CD4-positive, alpha-beta T cell treated with Interleukin-15 for 4 hours (primary cell): ENCODE results near the gene MLC1.

ENCODE experiments used
- DNase-seq: peaks from one replicate; pipeline ENCODE4 v3.0.0-alpha.2; 2020; ENCODE audit warnings: low spot score

Gene MLC1

DNA sequence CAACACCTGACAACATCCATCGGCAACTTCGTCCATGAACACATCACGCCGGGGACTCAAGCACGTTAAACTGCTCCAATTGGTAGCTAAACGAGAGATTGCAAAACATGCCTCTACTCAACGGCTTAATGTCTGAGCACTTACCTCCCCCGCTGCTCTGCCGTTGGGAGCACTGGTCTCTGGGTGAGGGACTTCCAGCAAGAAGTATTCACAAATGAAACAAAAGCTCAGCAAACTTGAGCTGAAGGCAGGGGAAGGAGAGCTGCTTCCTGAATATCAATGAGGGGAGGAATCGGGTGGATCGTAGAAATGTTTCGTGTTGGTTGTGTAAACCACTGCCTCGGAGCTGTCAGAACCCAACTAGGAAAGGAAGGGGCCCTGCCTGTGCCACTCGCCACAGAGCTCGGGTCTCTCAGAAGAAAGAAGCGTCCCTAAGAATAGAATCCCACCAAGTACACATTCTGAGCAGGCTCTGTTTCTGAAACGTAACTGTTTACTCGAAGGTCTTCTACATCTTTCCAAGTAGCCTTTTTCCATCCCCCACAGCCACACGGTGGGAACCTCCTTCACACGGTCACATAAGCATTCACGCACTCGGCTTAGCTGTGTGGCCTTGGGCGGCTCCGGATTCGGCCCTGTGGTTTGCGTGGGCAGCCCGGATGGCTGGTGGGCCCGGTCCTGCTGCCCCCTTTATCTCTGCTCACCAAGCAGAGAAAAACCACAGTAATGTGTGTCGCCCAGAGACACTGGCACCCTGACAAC lies at the start of gene MLC1:
TSS of gene MLC1 (minus strand) at position 216 of the 762 bp plus-strand sequence. CDS start 524 bp downstream, outside the sequence.
- DNase-seq: peak; percentile 6

DNA sequence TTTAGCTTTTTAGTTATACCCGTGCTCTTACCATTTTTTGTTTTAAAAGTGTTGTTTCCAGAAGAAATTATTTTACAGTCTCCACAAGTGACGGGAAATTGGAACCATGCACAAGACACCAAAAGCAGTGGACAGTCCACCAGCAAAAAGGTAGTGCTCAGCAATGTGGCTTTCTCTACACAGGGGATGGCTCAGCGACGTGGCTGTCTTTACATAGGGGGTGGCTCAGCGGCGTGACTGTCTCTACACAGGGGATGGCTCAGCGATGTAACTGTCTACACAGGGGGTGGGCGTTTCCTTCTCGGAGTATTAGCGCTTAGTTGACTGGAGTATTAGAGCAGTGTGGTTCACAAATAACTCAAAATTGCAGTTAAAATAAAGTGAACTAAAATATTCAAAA lies 49.3 kb upstream of the MLC1 start:
- no peak for DNase-seq

DNA sequence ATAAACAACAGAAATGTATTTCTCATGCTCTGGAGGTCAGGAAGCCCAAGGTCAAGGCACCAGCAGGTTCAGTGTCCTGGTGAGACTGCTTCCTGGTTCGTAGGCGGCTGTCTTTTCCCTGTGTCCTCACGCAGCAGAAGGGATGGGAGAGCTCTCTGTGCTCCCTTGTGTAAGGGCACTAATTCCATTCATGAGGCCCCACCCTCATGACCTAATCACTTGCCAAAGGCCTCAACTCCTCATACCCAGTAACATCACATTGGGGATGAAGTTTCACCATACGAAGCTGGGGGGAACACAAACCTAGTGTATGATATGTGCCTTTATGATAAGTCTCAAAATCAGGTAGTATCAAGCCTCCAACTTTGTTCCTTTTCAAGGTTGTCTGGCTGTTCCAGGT lies 46.7 kb upstream of the MLC1 start:
- no peak for DNase-seq

DNA sequence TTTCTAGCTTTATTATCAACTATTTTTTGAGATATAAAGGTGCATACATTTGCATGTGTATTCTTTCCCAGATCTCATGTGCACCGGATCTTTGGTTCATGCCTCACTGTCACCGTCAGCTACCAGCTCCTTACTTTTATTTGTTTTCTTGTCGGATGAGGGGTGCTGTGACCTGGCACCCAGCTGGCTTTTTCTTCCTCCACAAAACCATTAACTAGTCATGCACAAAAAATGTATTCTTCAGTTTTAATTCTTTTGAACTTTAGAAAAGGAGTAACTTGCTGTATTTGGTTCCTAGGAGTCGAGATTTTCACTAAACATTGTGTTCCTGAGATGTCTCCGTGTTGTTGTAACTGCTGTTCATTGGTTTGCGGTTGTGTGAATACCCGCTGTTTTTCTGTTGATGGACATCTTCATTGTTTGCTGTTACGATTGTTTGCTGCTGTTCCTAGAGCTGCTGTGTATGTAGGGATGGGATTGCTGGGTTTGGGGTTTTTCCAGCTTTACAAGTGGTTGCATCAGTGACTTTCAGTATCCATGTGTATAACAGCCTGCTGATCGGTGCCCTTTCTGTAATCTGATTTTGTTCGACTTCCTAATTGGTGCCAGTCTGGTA lies 44.0 kb upstream of the MLC1 start:
- no peak for DNase-seq

DNA sequence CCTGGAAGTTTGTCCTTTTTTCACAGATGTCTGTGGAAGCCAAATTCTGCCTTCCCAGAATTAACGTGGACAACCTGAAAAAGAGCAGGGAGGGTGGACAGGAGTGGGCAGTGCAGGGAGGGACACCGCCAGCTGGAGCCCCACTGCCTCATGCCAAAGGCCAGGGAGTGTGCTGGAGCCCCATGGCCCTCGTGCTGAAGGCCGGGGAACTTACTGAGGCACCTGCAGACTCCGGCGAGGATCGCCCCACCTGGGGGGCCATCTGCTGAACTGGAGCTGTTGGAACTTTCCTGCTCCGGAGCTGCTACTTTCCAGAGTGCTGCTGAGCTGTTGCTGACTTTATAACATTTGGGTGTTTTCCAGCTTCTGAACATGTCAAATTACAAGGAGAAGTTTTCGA lies 39.8 kb upstream of the MLC1 start:
- DNase-seq: no peak

DNA sequence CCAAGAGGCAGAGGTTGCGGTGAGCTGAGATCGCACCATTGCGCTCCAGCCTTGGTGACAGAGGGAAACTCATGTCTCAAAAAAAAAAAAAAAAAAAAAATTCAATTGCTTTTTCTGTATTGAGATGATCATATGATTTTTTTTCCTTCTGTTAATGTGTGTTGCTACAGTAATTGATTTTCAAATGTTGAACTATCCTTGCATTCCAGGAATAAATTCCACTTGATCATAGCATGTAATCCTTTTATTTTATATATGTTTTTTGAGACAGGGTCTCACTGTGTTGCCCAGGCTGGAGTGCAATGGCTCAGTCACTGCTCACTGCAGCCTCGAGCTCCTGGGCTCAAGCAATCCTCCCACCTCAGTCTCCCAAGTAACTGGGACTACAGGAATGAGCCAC lies 37.9 kb upstream of the MLC1 start:
- no peak for DNase-seq

DNA sequence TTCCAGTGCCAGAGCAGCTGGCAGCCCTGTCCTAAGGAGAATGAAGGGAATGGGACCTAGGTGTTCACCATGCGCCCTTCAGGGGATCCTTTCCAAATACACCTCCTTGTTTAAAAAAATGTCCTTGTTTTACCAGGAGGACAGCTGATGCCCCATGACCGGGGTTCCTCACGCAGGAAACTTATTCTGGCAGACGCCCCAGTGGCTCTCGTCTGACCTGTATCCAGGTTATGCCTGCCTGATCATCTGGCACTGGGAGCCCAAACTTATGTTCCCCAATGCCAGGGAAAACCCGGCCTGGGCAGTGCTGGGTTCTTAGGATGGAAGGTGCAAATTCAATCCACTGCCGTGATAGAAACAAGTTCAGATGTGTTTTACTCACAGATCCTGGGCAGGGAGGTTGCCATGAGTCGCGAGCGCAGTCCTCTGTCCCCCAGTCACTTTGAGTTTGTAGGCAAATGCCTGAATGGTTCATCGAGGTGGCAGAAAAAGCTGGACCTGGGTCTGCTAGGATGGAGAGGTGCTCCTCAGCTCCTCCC lies 36.0 kb upstream of the MLC1 start:
- DNase-seq: no peak

DNA sequence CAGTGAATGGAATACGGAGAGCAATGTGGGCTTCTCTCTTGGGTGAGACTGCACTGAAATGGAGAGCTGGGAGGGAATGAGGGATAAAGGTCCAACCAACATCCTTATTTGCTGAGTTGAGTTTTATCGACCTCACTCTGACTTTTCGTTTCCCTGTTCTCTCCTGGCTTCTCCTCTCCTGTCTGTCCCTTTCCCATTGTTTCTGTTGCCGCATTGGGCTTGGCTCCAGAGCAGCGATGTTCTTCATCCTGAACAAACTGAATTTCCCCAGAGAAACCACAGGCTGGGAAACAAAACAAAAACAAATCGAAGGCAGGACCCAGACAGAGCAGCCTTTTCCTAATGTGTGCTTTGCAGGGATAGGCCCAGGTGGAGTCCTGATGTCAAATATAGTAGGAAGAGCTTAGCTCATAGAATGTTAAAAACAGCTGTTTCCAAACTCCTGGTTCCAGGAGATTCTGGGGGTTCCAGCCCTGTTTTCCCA lies 34.6 kb upstream of the MLC1 start:
- DNase-seq: no peak

DNA sequence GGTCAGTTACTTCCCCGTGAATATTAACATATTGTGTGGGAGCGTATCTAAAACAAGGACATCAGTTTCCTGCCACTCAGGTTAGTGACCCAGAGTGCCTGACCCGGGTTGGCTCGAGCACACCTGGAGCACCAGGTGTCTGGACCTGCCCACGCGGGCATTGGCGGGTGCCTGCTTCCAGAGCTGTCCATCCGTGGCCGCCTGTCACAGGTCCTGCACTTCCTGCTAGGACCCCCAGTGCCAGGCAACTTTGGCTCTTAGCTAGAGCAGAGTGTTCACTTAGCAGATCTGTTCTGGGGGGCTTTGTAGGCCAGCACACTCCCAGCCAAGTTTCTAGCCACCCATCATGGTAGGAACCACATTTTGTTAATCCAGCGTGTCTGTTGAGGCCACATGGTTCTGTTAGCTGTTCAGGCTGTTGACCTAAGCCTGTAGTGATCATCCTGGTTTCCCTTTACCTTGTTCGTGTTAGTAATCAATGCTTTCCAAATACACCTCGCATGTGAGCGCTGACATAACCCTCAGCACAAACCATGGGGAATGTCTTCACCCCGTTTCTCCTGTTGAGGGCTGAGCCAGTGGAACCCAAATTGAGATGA lies 34.0 kb upstream of the MLC1 start:
- no peak for DNase-seq

DNA sequence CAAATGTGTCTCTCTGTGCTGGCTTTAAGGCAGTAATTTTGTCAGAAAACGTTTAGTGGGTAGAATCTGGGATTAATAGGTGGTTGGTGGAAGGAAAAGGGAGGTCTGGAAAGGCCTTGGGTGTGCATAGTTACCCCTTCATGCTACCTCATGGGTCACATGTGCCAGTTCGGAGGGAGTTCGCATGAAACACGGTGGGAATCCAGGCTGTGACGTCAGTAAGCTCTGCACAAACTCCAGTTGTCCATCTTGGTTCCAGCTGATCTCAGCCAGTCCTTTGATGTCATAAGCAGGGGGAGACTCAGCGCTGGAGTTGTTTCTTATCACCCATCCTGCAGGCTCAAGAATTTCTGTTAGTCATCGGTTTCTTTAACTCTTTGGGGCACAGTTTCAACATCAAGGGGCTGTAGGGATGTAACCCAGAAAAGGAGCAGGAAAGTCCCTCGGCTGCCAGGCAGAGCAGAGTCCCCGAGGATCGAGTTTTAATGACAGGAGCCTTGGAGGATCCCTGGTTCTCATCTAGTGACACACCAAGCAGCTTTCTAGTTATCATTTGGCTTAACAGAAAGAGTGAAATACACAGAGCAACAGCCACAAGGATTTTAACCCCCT lies 33.4 kb upstream of the MLC1 start:
- no peak for DNase-seq

DNA sequence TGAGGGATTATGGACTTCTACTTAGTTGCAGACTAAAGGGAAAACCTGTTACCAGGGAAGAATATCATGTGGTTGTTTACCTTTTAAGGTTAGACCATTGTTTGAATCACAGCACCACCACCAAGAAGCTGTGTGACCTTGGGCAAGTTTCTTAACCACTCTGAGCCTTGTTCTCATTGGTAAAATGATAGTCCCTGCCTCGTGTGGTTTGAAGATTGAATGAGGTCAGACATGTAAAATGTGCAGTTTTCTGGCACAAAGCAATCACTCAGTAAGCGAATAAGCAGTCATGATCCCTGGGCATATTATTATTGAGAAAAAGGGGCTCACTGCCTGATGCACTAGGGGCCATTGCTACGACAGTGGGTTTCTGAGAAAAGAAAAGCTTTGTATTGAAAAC lies 32.9 kb upstream of the MLC1 start:
- DNase-seq: no peak

DNA sequence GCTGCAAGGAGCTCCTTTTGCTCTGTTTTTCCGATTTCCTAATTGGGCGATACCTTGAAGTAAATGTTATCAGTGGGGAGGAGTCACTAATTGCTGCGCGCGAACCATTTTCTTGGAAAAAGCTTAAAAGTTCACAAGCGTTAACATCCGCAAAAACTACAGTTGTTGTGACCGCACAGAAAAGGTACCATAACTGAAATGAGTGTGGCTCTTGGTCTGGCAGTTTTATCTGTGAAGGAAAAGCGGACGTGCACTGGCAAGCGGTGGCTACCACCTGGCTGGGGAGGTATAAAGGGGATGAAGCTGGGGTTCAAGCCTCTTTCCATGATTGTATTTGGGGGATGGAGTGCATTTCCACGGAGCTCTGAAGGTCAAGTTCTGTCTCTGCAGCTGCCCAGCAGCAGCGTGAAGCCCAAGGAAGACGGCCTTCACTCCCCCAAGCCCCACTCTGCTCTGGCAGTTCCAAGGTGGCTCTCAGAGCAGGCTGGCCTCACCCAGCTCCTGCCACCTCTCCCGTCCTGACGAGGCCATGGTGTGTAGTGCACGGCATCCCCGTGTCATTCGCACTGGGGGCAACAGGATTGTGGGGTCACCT lies 32.0 kb upstream of the MLC1 start:
- no peak for DNase-seq

DNA sequence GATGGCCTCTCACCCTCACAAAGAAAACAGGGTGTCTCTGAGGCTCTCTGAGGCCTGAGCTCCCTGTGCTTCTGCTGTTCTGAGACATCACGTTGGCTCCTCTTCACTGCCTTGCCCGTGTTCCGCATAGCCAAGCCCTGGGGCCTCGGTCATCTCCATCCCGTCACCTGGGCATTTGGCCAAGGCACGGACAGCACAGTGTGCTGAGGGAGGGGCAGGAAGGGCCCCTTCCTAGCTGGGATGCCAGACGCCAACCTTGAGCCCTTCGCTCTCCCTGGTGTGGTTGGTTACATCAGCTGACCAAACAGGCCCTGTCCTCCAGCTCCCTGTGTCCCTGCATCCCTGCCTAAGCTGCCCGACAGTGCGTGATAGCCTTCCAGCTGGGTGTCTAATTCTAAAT lies 30.5 kb upstream of the MLC1 start:
- DNase-seq: no peak

DNA sequence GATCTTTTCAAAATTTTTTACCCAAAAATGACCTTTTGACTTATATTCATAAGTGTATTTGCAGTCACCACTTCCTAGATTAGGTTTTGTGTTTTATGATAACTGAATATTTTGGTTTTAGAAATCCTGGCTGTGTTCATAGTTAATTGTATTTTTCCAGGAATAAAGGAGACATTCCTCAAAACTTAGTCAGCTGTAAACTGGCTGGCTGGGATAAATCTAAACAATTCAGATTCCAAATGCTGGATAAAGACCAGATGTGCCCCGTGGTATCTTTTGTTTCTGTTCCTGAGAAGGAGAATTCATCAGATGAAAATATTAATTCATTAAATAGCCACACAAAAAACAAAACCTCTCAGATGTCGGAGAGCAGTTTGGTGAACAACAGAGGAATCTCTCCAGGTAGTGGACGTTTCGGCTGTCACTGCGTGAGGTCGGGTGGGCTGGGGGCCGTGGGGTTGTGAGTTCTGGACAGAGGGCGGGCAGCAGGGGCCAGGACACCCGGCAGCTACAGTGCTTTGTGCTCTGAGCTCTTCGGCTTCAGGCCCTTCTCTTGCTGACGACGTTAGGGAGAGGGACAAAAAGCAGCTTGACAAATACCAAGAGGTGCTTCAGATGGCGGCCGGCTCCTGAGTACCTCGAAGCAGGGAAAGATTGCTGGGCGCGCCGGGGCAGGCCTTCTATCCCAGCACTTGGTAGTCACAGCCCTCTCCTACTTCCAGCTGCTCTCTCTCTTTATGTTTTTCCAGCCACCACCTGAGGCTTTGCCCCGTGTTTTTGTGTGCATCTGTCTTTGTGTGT lies 29.2 kb upstream of the MLC1 start:
- no peak for DNase-seq

DNA sequence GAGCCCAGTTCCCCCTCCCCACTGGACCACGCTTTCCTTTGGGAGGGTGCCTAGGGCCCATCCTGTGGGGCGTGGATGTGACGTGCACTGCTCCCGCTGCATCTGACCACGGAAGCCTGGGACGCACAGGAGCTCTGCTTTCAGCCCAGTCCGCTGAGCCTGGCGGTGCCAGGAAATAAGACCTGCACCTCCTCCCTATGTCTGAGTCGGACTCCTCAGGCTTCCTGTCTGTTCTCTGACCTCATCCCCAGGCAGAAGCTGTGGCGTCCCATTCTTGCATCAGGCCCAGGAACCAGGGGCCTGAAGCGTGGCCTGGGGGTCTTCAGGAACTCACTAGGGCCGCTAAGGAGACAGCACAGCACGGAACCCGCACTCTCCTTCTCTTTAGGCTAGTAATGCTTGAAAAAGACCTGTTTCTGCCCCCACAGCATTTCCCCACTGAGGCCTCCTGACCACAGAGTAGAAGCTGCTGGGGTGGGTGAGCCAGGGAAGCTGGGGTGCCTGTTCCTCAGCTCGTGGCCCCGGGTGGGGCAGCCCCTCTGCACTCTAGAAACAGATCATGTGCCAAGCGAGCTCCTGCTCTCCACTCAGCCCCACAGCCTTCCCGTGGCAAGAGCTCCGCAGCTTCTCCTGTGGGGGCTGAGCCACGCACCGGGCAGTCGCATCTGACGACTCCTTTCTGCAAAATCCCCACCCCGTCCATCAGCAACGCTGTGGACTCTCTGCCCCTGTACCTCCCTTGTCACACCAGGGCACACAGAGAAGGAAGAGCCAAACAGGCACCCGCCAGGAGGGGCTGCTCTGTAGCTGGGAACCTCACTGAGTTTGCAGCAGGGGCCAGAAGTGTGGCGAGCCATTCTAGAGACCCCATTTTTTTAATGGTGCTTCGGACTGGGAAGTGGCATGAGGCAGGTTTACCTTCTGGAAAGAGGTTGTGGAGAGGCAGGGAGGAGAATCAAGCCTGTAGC lies 27.2 kb upstream of the MLC1 start:
- DNase-seq: no peak

DNA sequence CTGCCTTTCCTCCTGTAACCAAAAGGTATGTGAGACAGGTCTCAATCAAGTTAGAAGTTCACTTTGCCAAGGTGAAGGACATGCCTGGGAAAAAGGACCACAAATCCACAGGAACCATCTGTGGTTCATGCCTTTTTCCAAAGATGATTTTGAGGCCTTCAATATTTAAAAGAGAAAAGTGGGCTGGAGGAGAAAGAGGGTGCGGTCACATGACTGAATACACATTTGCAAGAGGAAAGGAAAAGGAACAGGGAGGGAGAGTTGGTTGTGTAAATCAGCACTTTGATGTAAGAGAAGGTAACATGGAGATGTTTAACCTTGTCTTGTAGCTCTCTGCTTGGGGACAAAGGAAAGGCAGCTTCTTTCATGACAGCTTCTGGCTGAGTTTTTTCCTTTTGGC lies 25.8 kb upstream of the MLC1 start:
- DNase-seq: no peak

DNA sequence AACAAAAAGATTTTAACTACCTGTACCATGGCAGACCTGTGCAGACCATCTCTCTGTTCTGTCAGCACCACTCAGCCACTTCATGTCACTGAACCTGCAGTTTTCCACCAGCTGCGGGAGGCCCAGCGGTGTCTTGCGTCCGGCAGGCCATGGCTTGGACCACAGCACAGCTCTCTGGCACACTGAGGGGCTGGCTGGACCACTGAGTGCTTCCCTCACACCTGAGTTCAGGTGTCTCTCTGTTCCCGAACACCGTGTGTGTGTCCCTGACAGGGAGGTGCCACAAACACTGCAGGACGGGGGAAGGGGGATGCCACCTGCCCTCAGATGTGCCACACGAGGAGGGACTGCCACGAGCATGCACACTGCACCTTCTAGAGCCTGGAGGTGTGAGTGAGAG lies 22.3 kb upstream of the MLC1 start:
- DNase-seq: no peak

DNA sequence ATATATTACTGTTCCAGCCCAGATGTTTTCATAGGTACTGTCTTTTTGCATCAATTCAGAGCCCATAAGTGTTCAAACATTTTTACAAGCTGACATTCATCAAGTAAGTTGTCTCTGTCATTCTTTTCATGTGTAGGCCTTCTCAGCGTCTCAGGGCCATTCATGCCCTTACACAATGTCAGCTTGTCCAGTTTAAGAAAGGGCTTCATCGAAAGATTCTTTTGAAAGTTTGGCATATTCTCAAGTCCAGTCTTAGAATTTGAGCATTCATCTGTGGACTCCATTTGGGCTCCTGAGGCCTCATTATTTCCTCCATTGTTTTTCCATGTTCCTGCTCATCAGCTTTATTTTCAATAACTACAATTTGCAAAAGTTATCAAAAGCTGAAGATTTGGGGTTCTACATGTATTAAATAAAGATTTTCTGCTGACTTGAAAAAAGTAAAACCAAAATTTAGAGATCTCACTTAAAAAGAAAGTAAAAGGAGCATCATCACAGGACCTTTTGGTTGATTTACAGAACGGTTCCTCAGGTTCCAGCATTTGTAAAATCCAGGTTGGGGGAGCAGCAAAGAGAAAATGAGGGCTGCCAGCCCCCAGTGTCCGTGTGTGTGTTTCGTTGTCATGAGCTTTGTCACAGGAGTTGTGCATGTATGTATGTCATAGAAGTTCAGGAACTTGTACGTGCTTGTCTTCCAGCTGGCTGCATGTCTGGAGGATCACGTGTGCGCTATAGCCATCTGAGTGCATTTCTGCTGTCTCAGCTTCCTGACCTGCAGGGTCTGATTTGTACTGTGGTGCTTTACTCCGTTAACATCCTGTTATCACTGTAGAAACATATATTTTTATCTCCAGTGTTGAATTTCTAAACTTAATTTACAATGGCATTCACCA lies 20.2 kb upstream of the MLC1 start:
- DNase-seq: no peak

DNA sequence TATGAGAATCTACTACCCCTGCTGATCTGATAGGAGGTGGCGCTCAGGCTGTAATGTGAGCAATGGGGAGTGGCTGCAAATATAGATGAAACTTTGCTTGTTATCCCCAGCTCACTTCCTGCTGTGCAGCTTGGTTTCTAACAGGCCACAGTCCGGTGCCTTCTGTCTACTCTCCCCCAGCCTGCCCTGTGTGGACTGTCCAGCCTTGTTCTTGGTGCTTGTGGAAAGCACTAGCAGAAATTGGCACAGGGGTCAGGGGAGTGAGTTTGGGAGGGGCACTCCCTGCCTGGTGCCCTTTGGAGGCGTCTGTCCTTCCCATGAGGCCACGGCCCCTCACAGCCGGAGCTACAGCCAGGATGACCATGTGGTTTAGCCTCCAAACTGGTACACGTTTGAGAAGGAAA lies 18.9 kb upstream of the MLC1 start:
- DNase-seq: no peak
